OCI-LY3 (cell line): ENCODE measurements around the gene SFI1.

Experiments
- H2AFZ ChIP-seq: fragments of 200-600, 300-600 bp; shearing (Covaris generic); 2 replicates; pipeline ENCODE4 v1.6.0; 2014; ENCODE audit warnings: antibody characterized with exemption, low read depth, low read length
- H3K27ac ChIP-seq: fragments of 200-600, 300-600 bp; sonication (generic); 2 replicates; pipeline ENCODE4 v1.5.1; 2014; ENCODE audit warnings: mild to moderate bottlenecking, low read length, moderate library complexity, mixed read lengths
- H3K27me3 ChIP-seq: fragments of 200-600, 300-600 bp; sonication (generic); 2 replicates; pipeline ENCODE4 v1.6.1; 2014; ENCODE audit warnings: low read depth, low read length, mixed read lengths
- H3K36me3 ChIP-seq: fragments of 200-600, 300-600 bp; sonication (generic); replicated peaks from 2 replicates; pipeline ENCODE3; 2014; ENCODE audit warnings: low read depth, low read length, mixed read lengths
- H3K4me1 ChIP-seq: fragments of 300-600, 200-600 bp; sonication (generic); 2 replicates; pipeline ENCODE4 v1.6.1; 2014; ENCODE audit warnings: low read length, mixed read lengths
- H3K4me2 ChIP-seq: fragments of 200-600, 300-600 bp; sonication (generic); 2 replicates; pipeline ENCODE4 v1.6.1; 2014; ENCODE audit warnings: low read length, mixed read lengths
- H3K4me3 ChIP-seq: fragments of 300-600, 200-600 bp; sonication (generic); 2 replicates; pipeline ENCODE4 v1.5.1; 2014; ENCODE audit warnings: antibody characterized with exemption, mild to moderate bottlenecking, low read length, moderate library complexity
- H3K79me2 ChIP-seq: fragments of 300-600, 200-600 bp; shearing (Covaris generic); 2 replicates; pipeline ENCODE4 v1.6.1; 2014; ENCODE audit warnings: mild to moderate bottlenecking, low read length, mixed read lengths
- H3K9ac ChIP-seq: fragments of 300-600, 200-600 bp; shearing (Covaris generic); 2 replicates; pipeline ENCODE4 v1.6.0; 2014; ENCODE audit warnings: mild to moderate bottlenecking, low read length, moderate library complexity
- H3K9me3 ChIP-seq: fragments of 200-600, 300-600 bp; shearing (Covaris generic); 2 replicates; pipeline ENCODE4 v1.6.1; 2014; ENCODE audit warnings: low read length, mixed read lengths; ENCODE audit not compliant: insufficient read depth
- H4K20me1 ChIP-seq: fragments of 200-600, 300-600 bp; sonication (generic); 2 replicates; pipeline ENCODE4 v1.6.1; 2016; ENCODE audit warnings: low read length, mixed read lengths; ENCODE audit not compliant: insufficient read depth
- EZH2phosphoT487 ChIP-seq: fragments of 200-600 bp; shearing (Covaris generic); IDR thresholded peaks from 2 replicates; pipeline ENCODE4 v1.6.1; 2018; ENCODE audit warnings: antibody characterized with exemption, mixed run types, low read depth
- TF ChIP-seq, protein P1 (sequence below): fragments of 200-600, 300-600 bp; sonication (generic); IDR thresholded peaks from 2 replicates; pipeline ENCODE4 v1.5.1; 2014; ENCODE audit warnings: antibody characterized with exemption, low read length, low read depth

Gene SFI1

DNA sequence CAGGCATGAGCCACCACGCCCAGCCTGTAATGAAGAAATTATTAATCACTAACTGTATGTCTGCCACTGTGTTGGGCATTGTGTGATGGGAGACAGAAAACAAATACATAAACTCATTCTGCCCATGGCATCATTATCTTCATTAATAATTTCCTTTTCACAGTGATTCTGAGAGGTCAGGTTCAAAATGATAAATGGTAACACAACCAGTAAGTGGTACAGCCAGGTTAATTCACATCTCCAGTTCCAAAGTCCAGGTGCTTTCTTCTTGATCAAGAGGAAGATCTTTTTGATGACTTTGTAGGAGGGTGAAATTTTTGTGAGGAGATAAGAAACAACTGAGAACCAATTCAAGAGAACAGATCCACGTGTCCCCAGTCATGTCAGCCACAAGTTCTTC is 98.9 kb downstream of the SFI1 start:
- no peak overlapping the region for H3K4me2 ChIP-seq
- no peak overlapping the region for H3K4me3 ChIP-seq
- no peak overlapping the region for H3K9ac ChIP-seq
- H2AFZ ChIP-seq: no peak overlapping the region
- H3K27me3 ChIP-seq: no peaks in the 10 kb centered on the region
- H3K9me3 ChIP-seq: no peaks in the 10 kb centered on the region
- H4K20me1 ChIP-seq: no peaks in the 10 kb centered on the region
- H3K27ac ChIP-seq: no peak overlapping the region
- H3K4me1 ChIP-seq: no peaks in the 10 kb centered on the region
- H3K79me2 ChIP-seq: no peaks in the 10 kb centered on the region
- TF ChIP-seq, protein P1, sequence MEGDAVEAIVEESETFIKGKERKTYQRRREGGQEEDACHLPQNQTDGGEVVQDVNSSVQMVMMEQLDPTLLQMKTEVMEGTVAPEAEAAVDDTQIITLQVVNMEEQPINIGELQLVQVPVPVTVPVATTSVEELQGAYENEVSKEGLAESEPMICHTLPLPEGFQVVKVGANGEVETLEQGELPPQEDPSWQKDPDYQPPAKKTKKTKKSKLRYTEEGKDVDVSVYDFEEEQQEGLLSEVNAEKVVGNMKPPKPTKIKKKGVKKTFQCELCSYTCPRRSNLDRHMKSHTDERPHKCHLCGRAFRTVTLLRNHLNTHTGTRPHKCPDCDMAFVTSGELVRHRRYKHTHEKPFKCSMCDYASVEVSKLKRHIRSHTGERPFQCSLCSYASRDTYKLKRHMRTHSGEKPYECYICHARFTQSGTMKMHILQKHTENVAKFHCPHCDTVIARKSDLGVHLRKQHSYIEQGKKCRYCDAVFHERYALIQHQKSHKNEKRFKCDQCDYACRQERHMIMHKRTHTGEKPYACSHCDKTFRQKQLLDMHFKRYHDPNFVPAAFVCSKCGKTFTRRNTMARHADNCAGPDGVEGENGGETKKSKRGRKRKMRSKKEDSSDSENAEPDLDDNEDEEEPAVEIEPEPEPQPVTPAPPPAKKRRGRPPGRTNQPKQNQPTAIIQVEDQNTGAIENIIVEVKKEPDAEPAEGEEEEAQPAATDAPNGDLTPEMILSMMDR: no peak
- no peak for TF ChIP-seq EZH2phosphoT487
- H3K36me3 ChIP-seq: peaks cover 3% of the 10 kb centered on the region

DNA sequence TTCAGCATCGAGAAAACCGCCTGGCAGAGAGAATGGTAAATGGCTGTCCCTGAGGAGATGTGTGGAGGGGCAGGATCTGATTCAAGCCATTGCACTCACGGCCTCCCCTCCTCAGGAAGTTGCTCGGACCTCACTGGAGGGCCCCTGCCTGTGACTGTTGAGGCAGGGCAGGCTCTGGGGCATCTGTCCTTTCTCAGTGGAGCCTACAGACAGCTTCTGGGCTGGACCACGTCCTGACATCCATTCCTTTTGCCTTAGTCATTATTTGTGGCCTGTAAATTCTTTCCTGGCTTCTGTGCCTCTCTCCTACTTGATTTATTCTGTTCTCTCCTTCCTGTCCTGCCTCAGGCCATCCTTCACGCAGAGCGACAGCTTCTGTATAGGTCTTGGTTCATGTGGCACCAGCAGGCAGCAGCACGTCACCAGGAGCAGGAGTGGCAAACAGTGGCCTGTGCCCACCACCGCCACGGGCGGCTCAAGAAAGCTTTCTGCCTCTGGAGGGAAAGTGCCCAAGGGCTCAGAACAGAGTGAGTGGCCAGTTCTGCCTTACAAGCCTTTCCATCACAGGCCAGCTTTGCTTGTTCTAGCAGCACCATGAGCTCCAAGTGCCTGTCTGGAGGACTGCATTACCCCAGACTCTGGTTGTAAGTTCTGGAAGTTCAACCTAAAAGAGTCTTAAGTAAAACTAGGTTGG is 106.1 kb downstream of the SFI1 start:
- Histone ChIP-seq H3K79me2 (no peaks in the 10 kb centered on the region), H3K9me3 (no peaks in the 10 kb centered on the region), H2AFZ (no peak overlapping the region), H3K4me1 (no peaks in the 10 kb centered on the region), H3K4me3 (no peak overlapping the region), H3K9ac (no peak overlapping the region), H3K4me2 (no peak overlapping the region), H3K27ac (no peak overlapping the region), H4K20me1 (no peaks in the 10 kb centered on the region), H3K27me3 (no peaks in the 10 kb centered on the region), H3K36me3 (peaks cover 31% of the 10 kb centered on the region)
- TF ChIP-seq, protein P1: no peak
- TF ChIP-seq EZH2phosphoT487: no peak

DNA sequence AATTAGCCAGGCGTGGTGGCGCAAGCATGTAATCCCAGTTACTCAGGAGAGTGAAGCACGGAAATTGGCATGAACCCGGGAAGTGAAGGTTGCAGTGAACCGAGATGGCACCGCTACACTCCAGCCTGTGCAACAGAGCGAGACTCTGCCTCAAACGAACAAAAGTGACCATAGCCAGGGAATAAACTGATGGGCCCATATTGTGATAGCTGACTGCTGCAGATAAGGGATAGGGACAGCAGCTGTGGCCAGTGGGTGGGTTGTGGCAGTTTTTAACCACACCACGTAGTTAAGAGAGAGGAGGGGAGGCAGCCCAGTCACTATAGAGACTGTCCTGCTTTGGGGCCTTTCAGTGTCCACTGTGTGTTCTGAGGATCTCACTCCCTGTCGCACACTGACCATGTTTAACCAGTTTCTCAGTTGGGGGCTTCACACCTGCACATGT is 106.8 kb downstream of the SFI1 start:
- no peaks in the 10 kb centered on the region for H3K9me3 ChIP-seq
- no peak overlapping the region for H3K27ac ChIP-seq
- TF ChIP-seq, protein P1: no peak
- TF ChIP-seq EZH2phosphoT487: no peak
- H3K4me3 ChIP-seq: no peak overlapping the region
- no peaks in the 10 kb centered on the region for H3K79me2 ChIP-seq
- no peak overlapping the region for H3K9ac ChIP-seq
- no peaks in the 10 kb centered on the region for H3K27me3 ChIP-seq
- H3K4me1 ChIP-seq: no peaks in the 10 kb centered on the region
- no peak overlapping the region for H2AFZ ChIP-seq
- no peak overlapping the region for H3K4me2 ChIP-seq
- H3K36me3 ChIP-seq: peaks cover 34% of the 10 kb centered on the region
- no peaks in the 10 kb centered on the region for H4K20me1 ChIP-seq

DNA sequence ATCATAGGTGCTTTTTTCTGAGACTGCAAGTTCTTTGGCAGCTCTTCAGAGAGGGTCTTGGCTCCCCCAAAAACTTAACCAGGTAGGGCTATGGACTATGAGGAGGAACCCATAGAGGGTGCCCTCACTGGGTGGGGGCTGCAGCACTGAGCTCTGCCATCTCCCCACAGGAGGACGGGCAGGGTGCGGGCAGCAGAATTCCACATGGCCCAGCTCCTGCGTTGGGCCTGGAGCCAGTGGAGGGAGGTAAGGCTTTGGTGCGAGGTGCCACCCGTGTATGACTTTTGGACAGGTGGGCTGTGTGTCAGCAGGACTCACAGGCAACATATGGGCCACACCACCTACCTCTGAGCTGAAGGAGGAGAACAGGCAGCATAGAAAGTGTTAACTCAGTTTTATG is 107.2 kb downstream of the SFI1 start:
- H4K20me1 ChIP-seq: no peaks in the 10 kb centered on the region
- H3K36me3 ChIP-seq: peaks cover 39% of the 10 kb centered on the region
- H3K9ac ChIP-seq: no peak overlapping the region
- no peak overlapping the region for H3K27ac ChIP-seq
- no peaks in the 10 kb centered on the region for H3K79me2 ChIP-seq
- no peak for TF ChIP-seq EZH2phosphoT487
- TF ChIP-seq, protein P1: no peak
- no peak overlapping the region for H2AFZ ChIP-seq
- no peaks in the 10 kb centered on the region for H3K4me1 ChIP-seq
- H3K4me3 ChIP-seq: no peak overlapping the region
- H3K9me3 ChIP-seq: no peaks in the 10 kb centered on the region
- no peak overlapping the region for H3K4me2 ChIP-seq
- no peaks in the 10 kb centered on the region for H3K27me3 ChIP-seq
